IPS-11a (cell line): ENCODE measurements around the gene TMEM131L.
"Not testable (repeated sequence)": the region's sequence is repeated elsewhere in the genome, so short reads cannot be mapped to it uniquely, and the experiment has no call there.

Experiments
- H3K4me3 ChIP-seq: one replicate; pipeline ENCODE4 v1.5.1; 2013; ENCODE audit warnings: low read depth, low read length, control low read depth

TMEM131L gene

DNA sequence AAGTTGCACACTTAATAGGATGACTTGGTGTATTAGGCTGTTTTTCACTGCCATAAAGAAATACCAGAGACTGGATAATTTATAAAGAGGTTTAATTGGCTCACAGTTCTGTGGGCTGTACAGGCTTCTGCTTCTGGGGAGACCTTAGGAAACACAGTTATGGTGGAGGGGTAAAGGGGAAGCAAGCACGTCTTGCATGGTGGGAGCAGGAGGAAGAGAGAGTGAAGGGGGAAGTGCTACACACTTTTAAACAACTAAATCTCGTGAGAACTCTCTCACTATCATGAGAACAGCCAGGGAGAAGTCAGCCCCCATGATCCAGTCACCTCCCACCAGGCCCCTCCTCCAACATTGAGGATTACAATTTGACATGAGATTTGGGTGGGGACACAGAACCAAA, 142.9 kb downstream of the TMEM131L start:
- not testable (repeated sequence) for H3K4me3 ChIP-seq

DNA sequence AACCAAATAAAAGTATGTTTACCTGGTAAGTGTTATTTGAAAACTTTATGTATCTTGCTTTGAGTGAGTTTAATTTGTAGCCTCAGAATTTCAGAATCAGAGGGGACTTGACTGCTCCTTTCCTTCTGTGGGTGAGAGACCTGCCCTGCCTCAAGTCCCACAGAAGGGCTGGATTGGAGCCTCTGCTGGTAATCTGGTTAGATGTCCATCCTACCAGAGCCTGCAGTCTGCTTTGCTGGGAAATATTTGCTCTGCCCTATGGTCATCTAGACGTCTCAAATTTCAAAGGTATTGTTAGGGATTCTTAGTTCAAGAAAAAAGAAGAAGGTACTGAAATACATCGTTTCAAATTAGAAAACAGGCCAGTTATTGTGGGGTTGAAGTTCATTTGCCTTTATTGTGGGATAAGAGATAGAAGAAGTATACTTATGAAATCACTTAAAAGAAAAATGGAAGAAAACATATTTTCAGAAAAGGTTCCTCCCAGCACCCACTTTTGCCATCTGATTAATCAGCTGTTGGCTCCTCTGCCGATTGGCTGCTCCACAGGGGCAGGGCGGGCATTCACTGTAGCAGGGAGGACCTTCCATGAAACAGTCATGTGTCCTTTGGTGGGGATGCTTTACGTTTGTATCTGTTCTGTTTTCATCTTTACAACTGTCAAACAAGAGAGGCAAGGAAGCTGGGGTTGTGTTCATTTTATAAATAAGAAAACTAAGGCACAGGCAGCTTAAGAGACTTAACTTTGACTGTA, 144.6 kb downstream of the TMEM131L start:
- no peak overlapping the region for H3K4me3 ChIP-seq

DNA sequence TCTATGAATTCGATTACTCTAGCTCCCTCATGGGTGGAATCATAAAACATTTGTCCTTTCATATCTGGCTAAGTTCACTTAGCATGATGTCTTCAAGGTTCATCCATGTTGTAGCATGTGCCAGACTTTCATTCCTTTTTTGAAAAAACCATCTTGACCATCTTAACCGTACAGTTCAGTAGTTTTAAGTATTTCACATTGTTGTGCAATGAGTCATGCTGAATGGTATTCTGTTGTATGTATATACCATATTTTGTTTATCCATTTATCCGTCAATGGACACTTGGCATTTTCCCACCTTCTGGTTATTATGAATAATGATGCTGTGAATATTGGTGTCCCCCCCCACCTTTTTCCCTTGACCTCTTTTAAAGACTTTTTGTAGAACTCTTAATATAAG, 145.5 kb downstream of the TMEM131L start:
- H3K4me3 ChIP-seq = no peak overlapping the region

DNA sequence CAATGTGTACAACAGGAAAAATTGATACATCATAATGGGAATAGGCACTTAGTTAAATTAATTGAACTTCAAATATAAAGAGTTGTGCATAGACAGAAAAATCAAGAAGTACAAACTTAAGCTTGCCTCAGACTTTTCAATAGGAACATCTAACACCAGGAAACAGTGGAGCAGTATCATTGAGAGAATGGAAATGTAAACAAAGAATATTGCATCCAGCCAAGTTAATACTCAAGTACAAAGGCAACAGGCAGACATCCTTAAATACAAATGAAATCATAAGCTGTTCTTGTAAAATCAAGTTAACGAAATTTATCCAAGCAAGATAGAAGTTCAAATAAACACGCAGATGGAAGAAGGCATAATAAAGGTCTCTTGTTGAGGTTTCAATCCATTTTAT, 146.7 kb downstream of the TMEM131L start:
- no peak overlapping the region for H3K4me3 ChIP-seq

DNA sequence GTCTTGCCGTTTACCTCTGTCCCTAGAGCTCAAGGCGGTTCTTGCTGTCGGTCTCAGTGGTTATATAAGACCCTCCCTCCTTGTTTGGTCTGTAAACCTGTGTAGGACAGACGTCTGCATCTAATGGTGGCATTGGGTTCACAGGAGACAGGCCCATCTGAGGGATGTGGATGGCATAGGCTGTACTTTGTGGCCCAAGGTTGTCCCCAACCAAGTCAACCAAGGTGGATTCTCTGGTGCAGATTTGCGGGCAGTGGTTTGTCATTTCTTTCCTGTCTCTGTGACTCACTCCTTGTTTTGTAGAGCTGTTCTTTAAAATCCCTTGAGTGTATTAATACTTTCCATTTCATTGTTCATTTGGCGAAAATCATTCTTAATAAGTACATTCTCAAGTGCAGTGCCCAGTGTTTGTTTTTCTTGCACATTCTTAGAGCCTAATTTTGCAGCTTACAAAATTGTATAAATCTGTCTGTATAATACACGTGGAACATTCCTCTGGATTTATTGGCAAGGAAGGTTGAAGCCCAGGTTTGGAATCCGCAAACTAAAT, 149.9 kb downstream of the TMEM131L start:
- H3K4me3 ChIP-seq = no peak overlapping the region

DNA sequence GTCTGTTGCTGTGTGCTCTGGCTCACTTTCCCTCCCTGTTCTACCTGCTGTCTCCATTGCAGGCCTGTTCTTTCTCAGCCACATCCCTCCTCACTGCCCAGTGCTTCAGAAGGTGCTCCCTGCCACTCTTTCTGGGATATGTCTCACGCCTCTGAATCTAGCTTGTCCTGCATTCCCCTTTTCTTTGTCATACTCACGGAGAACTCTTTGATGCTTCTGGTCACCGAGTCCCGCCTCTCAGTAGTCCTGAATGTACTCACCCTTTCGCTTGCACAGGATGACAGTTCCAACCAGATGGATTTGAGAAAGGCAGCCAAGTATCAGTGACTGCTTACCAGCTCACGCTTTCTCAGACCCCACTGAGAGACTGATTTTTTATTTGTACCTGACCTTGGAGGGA, 152.7 kb downstream of the TMEM131L start:
- H3K4me3 ChIP-seq = no peak overlapping the region

DNA sequence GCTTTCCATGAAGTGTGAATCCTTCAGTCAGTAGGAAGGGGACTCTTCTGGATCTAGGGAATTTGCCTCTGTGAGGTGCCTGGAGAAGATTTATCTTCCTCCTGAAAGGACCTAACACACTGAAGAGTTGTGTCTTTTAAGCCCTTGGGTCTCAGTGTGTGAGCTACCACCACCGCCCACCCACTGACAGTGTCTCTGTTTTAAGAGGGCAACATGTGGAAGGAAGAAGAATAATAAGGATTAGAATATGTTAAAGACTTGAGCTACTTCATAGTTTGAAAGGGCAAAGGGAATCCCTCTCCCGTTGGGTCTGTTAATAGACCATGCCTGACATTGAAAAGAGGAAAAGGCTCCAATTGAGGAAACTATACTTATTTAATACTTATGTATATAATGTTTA, 153.7 kb downstream of the TMEM131L start:
- H3K4me3 ChIP-seq = no peak overlapping the region

DNA sequence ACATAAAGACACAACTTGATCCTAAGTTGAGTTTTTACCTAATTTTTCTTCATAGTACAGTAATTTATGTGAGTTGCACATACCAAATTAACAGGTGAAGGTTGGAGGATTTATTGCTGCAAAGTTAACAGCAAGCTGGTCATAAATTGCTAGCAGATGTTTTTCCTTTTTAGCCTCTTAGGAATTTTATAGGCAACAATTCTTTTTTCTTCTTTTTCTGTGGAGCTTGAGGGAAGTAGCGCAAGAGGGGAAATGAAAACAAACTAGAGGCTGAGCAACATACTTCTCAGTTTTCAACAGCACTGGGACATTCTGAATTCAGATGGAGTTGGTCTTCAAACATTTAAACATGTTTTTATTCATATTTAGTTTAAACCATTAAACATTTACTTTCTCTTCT, 154.2 kb downstream of the TMEM131L start:
- no peak overlapping the region for H3K4me3 ChIP-seq

DNA sequence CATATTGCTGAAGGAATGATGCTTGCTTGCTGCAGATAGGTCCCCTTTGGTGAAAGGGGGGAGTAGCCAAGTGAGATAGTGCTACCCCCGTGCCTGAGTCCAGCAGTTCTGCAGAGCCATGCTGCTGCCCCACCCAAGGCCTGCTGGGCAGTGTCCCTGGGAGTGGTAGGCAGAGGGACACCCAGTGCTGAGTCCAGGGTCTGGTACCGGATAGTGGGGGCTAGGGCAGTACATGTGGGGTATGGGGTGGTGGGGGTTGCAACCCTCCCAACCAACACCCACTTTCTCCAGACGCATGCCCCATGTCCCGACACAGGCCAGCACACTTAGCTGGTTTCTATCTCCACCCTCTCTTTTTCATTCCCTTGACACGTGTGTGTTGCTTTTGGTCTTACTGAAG, 155.9 kb downstream of the TMEM131L start:
- H3K4me3 ChIP-seq = no peak overlapping the region

DNA sequence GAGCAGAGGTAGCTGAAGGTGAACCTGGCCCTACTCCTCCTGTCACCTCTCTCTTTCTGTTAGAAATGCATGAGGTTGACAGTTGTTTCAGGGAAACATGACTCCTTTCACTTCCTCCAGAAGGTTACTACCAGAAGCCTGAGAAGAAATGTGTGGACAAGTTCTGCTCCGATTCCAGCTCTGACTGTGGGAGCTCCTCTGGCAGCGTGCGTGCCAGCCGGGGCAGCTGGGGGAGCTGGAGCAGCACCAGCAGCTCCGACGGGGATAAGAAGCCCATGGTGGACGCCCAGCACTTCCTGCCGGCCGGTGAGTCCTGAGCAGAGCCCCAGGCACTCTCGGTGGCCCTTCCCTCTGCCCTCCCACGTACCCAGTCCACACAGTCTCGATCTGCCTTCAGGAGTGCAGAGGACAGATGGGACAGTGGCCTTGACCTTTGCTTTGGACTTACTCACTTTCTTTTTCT, 156.6 kb downstream of the TMEM131L start:
- no peak overlapping the region for H3K4me3 ChIP-seq

DNA sequence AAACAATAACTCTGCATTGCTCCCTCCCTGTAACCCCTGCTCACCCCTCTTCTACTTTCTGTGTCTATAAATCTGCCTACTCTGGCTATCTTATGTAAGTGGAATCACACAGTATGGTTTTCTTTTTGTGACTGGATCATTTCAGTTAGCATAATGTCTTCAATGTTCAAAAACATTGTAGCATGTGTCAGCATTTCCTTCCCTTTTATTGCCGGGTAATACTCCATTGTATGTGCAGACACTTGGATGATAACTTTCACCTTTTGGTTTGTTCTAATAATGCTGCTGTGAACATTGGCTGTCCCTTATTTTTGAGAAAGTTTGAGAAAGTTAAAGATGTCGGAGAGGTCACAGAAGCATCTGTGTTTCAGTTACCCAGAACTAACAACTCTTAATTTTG, 157.3 kb downstream of the TMEM131L start:
- H3K4me3 ChIP-seq = no peak overlapping the region

DNA sequence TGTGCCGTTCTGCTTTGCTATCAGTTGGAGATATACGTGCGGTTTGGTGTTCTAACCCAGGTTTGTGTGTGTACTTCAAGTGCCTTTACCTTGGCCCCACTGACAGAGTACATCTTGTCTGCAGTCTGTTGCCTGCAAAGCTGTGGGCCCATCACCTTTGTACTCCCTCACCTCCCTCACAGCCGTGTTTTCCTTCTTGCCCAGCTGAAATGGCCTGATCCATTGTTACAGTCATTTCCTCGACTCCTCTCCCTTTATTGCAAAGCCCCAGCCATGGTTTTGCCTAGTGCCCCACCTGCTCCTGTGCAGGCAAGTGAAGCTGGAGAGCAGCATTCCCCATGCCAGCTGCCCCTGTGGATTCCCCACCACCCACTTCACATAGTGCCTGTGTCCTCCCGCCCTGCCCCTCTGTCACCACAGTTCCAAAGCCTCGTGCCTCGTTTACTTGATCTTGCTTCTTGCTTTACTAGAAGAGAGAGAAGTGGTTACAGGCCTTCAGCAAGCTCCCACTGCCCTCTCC, 162.7 kb downstream of the TMEM131L start:
- H3K4me3 ChIP-seq = no peak overlapping the region

DNA sequence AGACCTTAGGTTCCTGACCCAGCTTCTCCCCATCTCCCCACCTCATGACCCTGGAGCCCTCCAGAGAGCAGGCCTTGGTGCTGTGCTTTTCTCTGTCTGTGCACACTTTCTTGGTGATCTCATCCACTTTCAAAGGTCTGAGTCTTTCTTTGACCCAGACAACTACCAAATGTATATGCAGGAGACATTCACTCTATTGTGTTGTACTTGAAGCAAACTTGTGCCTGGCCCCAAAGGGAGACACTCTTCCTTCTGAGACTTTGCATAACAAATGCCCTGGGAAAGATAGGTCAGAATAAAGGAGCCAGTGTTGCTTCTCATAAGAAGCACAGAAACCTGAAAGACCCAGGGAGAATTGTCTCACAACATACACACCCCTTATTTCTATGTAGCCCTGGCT, 163.6 kb downstream of the TMEM131L start:
- no peak overlapping the region for H3K4me3 ChIP-seq

DNA sequence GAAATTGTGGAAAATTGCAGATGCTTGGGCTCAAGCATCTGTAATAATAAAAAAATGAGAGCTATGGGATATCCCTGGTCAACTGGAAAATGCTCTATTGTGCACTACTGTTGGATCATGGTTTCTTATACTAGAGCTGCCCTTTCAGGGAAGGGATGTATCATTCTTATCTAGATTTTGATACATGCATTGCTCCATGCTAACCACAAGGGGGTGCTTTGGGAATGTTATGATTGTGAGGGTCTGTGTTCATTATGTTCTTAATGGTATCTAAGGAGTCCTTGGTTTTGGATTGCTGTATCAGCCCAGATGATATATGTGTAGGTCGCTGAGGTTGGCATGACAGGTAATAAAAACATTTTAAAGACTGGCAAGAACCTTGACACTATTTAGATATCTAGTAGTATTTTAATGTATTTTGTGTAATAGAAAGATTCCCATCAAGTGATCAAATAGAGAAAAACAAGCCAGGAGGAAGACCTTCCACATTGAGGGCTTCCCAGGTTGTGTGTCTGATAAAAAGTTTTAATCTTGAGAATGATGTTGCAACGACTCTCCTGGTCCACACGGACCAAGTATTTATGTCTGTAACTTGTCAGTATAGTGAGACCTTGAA, 168.7 kb downstream of the TMEM131L start:
- no peak overlapping the region for H3K4me3 ChIP-seq

DNA sequence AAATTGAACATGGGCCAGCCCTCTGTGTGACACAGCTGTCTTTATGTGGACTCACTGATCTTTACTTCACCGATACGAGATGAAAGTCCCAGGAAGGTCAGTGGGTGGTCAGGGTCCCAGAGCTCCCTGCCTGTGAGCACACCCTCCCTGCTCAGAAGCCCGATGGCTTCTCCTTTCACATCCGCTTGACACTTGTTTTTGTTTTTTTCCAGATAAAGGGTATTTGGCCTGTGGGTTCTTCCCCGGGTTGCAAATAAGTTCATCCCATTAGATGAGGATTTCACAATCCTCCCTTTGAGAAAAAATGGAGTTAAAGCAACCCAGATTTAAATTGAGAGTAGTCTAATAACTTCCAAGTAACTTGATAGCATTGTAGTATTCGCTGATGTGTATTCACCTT, 169.7 kb downstream of the TMEM131L start:
- no peak overlapping the region for H3K4me3 ChIP-seq

DNA sequence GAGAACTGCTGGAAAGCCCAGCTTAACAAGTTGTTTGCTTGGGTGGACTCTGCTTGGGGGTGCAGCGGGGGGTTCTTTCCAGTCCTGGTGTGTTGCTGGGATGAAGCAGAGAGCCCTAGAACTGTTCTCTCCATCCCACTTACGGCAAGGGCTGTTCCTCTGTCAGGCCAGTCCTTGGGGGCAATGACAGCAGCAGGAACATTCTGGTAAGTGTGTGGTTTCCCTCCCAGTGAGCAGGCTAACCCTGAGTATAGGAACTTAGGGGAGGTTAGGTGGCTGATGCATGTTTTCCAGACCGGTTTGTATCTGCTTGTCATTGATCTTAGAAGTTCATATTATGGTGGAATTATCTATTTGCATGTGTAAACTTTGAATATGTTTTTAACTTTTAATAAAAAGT, 171.0 kb downstream of the TMEM131L start:
- no peak overlapping the region for H3K4me3 ChIP-seq

DNA sequence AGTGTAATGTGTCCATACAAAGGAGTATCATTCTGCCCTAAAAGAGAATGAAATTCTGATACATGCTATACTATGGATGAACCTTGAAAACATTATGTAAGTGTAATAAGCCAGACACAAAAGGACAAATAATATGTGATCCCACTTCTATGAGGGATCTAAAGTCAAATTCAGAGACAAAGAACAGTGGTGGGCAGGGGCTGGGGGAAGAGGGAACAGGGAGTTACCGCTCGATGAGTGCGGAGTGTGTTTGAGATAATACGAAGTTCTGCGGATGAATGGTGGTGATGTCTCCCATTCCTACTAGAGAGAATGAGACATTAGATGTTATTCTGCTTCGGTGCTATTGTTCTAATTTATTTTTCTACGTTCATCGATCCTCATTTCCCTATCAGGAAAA, 171.9 kb downstream of the TMEM131L start:
- H3K4me3 ChIP-seq = no peak overlapping the region

DNA sequence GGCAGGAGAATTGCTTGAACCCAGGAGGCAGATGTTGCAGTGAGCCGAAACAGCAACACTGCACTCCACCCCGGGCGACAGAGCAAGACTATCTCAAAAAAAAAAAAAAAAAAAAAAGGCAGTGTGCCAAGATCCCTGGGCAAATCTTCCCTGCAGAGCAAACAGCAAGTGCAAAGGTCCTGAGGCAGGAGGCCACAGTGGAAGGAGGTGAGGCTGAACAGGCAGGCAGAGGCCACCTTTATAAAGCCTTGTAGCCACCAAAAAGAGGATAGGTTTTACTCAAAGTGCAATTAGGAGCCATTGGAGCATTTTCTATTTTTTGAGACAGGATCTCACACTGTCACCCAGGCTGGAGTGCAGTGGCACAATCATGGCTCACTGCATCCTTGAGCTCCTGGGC, 172.8 kb downstream of the TMEM131L start:
- H3K4me3 ChIP-seq = no peak overlapping the region

DNA sequence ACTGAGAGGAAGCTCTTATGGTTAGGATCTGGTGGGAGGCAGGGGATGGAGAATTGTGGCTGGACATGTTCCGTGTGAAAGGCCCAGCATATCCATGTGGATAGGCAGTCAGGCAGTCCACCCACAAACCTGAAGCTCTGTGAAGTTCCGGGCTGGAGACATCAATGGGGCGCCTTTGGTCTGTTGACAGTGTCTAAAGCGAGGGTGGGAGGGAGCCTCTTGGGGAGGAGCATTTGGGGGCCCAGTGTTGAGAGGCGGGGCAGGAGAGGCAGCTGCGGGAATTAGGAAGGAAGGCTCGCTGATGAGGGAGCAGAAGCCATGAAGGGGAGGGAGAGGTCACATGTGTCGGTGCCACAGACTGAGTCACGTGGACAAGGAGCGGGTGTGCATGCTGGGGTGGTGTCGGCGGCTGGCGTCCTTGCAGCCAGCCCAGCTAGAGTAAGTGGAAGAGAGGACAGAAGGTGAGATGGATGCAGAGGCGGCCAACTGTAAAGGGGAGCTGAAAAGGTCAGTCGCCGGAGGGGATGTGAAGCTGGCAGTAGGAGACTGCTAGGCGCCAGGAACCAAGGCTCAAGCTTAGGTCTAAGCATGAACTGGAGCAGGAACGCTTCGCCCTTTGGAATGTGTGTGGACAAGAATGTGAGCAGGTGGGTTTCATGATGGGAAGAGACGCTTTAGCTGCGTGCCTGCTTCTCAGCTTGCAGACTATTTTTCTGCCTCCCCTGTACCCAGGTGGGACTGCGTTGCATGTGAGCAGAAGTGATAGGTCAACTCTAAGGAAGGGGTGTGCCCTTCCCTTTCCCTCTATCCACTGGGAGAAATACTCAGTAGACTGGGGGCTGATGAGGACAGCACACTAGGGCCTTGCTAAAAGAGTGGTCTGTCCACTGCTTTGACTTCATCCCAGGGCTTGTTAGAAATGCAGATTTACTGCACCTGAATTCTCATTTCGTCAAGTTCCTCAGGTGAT, 174.0 kb downstream of the TMEM131L start:
- H3K4me3 ChIP-seq = no peak overlapping the region

DNA sequence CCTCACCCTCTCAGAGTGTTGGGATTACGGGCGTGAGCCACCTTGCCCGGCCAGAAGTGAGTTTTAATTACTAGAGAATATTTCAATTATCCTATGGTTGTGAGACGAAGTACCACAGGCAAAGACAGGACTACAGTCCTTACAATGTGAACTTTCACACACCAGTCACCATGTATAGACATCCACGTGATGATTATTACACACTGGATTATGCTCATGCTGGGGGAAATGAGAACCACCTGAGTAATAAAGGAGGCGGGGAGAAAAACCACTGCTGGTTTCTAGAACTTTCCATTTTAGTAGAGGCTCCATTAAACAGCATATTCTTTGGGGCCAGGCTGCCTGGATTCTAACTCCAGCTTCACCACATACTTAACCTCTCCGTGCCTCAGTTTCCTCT, 175.4 kb downstream of the TMEM131L start:
- H3K4me3 ChIP-seq = no peak overlapping the region
